IMR-90 (cell line): ENCODE data around the gene TAGLN2. TPM values are rescaled to one million over a fixed set of nuclear protein-coding genes. Genes with fewer than 3 reads are reported as not detected.

Source experiments
- ATAC-seq: fragments of 200-7000 bp; cut with Tn5 transposase; 2 replicates; pipeline ENCODE4 v1.9.1; 2020; ENCODE audit warnings: low read depth, mild to moderate bottlenecking, moderate library complexity
- BruUV-seq: library from RNA; stranded (reverse); fragments of 400-500 nt; replicated peaks from 2 replicates; lab custom pipeline; 2021; lab: Mats Ljungman, UMichigan
- CTCF ChIA-PET: fragments of 300-600 bp; formaldehyde crosslinking; extraction: SDS; loops from one replicate; lab custom pipeline; 2021; ENCODE audit warnings: antibody characterized with exemption; lab: Yijun Ruan, JAX
- POLR2A ChIA-PET: fragments of 300-600 bp; sonication (Branson Sonifier 250); formaldehyde crosslinking; loops from one replicate; lab custom pipeline; 2022; ENCODE audit warnings: antibody characterized with exemption; ENCODE audit not compliant: unreplicated experiment; lab: Charles Lee
- DNase-seq: peaks from one replicate; pipeline ENCODE4 v3.0.0; 2013
- H2AFZ ChIP-seq: replicated peaks from 2 replicates; pipeline ENCODE3; 2013; ENCODE audit warnings: low read length, mild to moderate bottlenecking; ENCODE audit not compliant: poor library complexity
- H2AK5ac ChIP-seq: 2 replicates; pipeline ENCODE4 v1.6.1; 2013; ENCODE audit warnings: low read depth, low read length, inconsistent platforms
- H2AK9ac ChIP-seq: replicated peaks from 2 replicates; pipeline ENCODE3; 2013; ENCODE audit warnings: mild to moderate bottlenecking, low read depth, low read length, moderate library complexity; ENCODE audit not compliant: poor library complexity
- H2BK120ac ChIP-seq: 2 replicates; pipeline ENCODE4 v1.6.1; 2013; ENCODE audit warnings: low read depth, low read length, inconsistent platforms
- H2BK15ac ChIP-seq: 3 replicates; pipeline ENCODE4 v1.6.1; 2013; ENCODE audit warnings: low read depth, low read length, inconsistent platforms
- H2BK20ac ChIP-seq: 2 replicates; pipeline ENCODE4 v1.6.1; 2013; ENCODE audit warnings: low read depth, mild to moderate bottlenecking, inconsistent platforms, low read length, moderate library complexity
- H2BK5ac ChIP-seq: 2 replicates; pipeline ENCODE4 v1.6.1; 2013; ENCODE audit warnings: mild to moderate bottlenecking, low read depth, low read length, inconsistent platforms; ENCODE audit not compliant: poor library complexity, severe bottlenecking
- H3K14ac ChIP-seq: replicated peaks from 2 replicates; pipeline ENCODE4 v1.6.1; 2013; ENCODE audit warnings: low read depth, low read length, inconsistent platforms
- H3K18ac ChIP-seq: 2 replicates; pipeline ENCODE4 v1.6.1; 2013; ENCODE audit warnings: low read depth, low read length, control low read depth
- H3K23ac ChIP-seq: 2 replicates; pipeline ENCODE4 v1.6.1; 2013; ENCODE audit warnings: low read depth, low read length, inconsistent platforms
- H3K27ac ChIP-seq: 2 replicates; pipeline ENCODE4 v1.5.1; 2013; ENCODE audit warnings: mild to moderate bottlenecking, control low read depth, low read length; ENCODE audit not compliant: insufficient read depth
- H3K27me3 ChIP-seq: 2 replicates; pipeline ENCODE4 v1.6.1; 2013; ENCODE audit warnings: low read length; ENCODE audit not compliant: control insufficient read depth, insufficient read depth
- H3K36me3 ChIP-seq: 2 replicates; pipeline ENCODE4 v1.6.1; 2013; ENCODE audit warnings: low read length, mixed read lengths; ENCODE audit not compliant: control insufficient read depth, insufficient read depth
- H3K4ac ChIP-seq: 2 replicates; pipeline ENCODE4 v1.6.1; 2013; ENCODE audit warnings: low read depth, low read length, inconsistent platforms
- H3K4me1 ChIP-seq: 2 replicates; pipeline ENCODE4 v1.6.1; 2013; ENCODE audit warnings: low read length, mixed read lengths; ENCODE audit not compliant: control insufficient read depth, insufficient read depth
- H3K4me2 ChIP-seq: 2 replicates; pipeline ENCODE4 v1.6.1; 2013; ENCODE audit warnings: low read depth, mild to moderate bottlenecking, control low read depth, low read length, moderate library complexity
- H3K4me3 ChIP-seq: 2 replicates; pipeline ENCODE4 v1.5.1; 2013; ENCODE audit warnings: low read depth, mild to moderate bottlenecking, control low read depth, low read length, moderate library complexity; ENCODE audit not compliant: insufficient read depth
- H3K56ac ChIP-seq: 2 replicates; pipeline ENCODE4 v1.6.1; 2013; ENCODE audit warnings: low read length, inconsistent platforms; ENCODE audit not compliant: insufficient read depth; ENCODE audit errors: extremely low read depth
- H3K79me1 ChIP-seq, 2 experiments: 2 replicates each; pipeline ENCODE4 v1.6.1; 2013; ENCODE audit warnings: low read length in 2 of 2, inconsistent platforms in 1 of 2, low read depth in 1 of 2
- H3K9ac ChIP-seq: 2 replicates; pipeline ENCODE4 v1.6.1; 2013; ENCODE audit warnings: low read depth, low read length, control low read depth
- H3K9me1 ChIP-seq: 2 replicates; pipeline ENCODE4 v1.6.1; 2013; ENCODE audit warnings: low read length, inconsistent platforms; ENCODE audit not compliant: insufficient read depth
- H3K9me3 ChIP-seq: 2 replicates; pipeline ENCODE4 v1.6.1; 2013; ENCODE audit warnings: low read length; ENCODE audit not compliant: control insufficient read depth, insufficient read depth
- H4K20me1 ChIP-seq: 2 replicates; pipeline ENCODE4 v1.6.1; 2013; ENCODE audit warnings: low read length, inconsistent platforms; ENCODE audit not compliant: insufficient read depth
- H4K5ac ChIP-seq: 2 replicates; pipeline ENCODE4 v1.6.1; 2013; ENCODE audit warnings: mild to moderate bottlenecking, low read depth, low read length, control low read depth
- H4K8ac ChIP-seq, 2 experiments: 2 replicates each; pipeline ENCODE4 v1.6.1; 2013; ENCODE audit warnings: low read depth in 2 of 2, low read length in 2 of 2, control low read depth in 1 of 2, inconsistent platforms in 1 of 2
- H4K91ac ChIP-seq: 2 replicates; pipeline ENCODE4 v1.6.1; 2013; ENCODE audit warnings: low read depth, low read length, inconsistent platforms; ENCODE audit not compliant: insufficient read depth
- BHLHE40 ChIP-seq: fragments of 150-350 bp; IDR thresholded peaks from 2 replicates; pipeline ENCODE4 v1.6.1; 2016; ENCODE audit warnings: mild to moderate bottlenecking, low read depth, low read length
- CEBPB ChIP-seq: IDR thresholded peaks from 2 replicates; pipeline ENCODE4 v1.6.1; 2012; ENCODE audit warnings: low read depth, low read length, improper control_type of control experiment
- CHD1 ChIP-seq: IDR thresholded peaks from 2 replicates; pipeline ENCODE4 v1.6.1; 2012; ENCODE audit warnings: low read depth, low read length, improper control_type of control experiment
- ELK1 ChIP-seq: fragments of 150-350 bp; IDR thresholded peaks from 2 replicates; pipeline ENCODE4 v1.6.1; 2016; ENCODE audit warnings: low read depth, mild to moderate bottlenecking, low read length, moderate library complexity, borderline replicate concordance
- FOS ChIP-seq: fragments of 150-350 bp; IDR thresholded peaks from 2 replicates; pipeline ENCODE4 v1.6.1; 2016; ENCODE audit warnings: low read depth, low read length
- MAFK ChIP-seq: IDR thresholded peaks from 2 replicates; pipeline ENCODE4 v1.6.1; 2012; ENCODE audit warnings: low read depth, low read length, improper control_type of control experiment
- MAZ ChIP-seq: IDR thresholded peaks from 2 replicates; pipeline ENCODE4 v1.6.1; 2012; ENCODE audit warnings: low read depth, mild to moderate bottlenecking, low read length, improper control_type of control experiment, moderate library complexity, borderline replicate concordance
- MXI1 ChIP-seq: IDR thresholded peaks from 2 replicates; pipeline ENCODE4 v1.6.1; 2012; ENCODE audit warnings: low read depth, mild to moderate bottlenecking, low read length, moderate library complexity, borderline replicate concordance
- NFE2L2 ChIP-seq: fragments of 150-350 bp; IDR thresholded peaks from 2 replicates; pipeline ENCODE4 v1.6.1; 2016; ENCODE audit warnings: low read depth, mild to moderate bottlenecking, low read length
- POLR2A ChIP-seq: IDR thresholded peaks from 2 replicates; pipeline ENCODE4 v1.6.1; 2012; ENCODE audit warnings: mild to moderate bottlenecking, low read depth, low read length
- RAD21 ChIP-seq: IDR thresholded peaks from 2 replicates; pipeline ENCODE4 v1.6.1; 2012; ENCODE audit warnings: low read length, improper control_type of control experiment
- RCOR1 ChIP-seq: IDR thresholded peaks from 2 replicates; pipeline ENCODE4 v1.6.1; 2012; ENCODE audit warnings: mild to moderate bottlenecking, low read length, improper control_type of control experiment; ENCODE audit not compliant: insufficient replicate concordance
- RFX5 ChIP-seq: IDR thresholded peaks from 2 replicates; pipeline ENCODE4 v1.8.0; 2012; ENCODE audit warnings: low read depth, mild to moderate bottlenecking, low read length, moderate library complexity
- SMC3 ChIP-seq: fragments of 150-350 bp; IDR thresholded peaks from 2 replicates; pipeline ENCODE4 v1.6.1; 2016; ENCODE audit warnings: low read depth, mild to moderate bottlenecking, antibody characterized with exemption, low read length, moderate library complexity
- USF2 ChIP-seq: fragments of 150-350 bp; IDR thresholded peaks from 2 replicates; pipeline ENCODE4 v1.6.1; 2017; ENCODE audit warnings: mild to moderate bottlenecking, antibody characterized with exemption, low read length, low read depth
- WGBS, 2 experiments: methylation state at CpG; one replicate each; pipeline versions ENCODE4 v1.1.5 to v1.1.7; 2013; ENCODE audit warnings: missing lambda C conversion rate in 2 of 2; ENCODE audit not compliant: insufficient read length in 1 of 2; ENCODE audit errors: extremely low coverage in 2 of 2; 5-methylcytosine and 5-hydroxymethylcytosine counted together
- dilution Hi-C: fragments of 300-500 bp; cut with HindIII; formaldehyde crosslinking; loops from one replicate; pipeline ENCODE4 v1.14.3; 2018; ENCODE audit warnings: low sequenced_read_pairs; ENCODE audit not compliant: unreplicated experiment
- in situ Hi-C: fragments of 300-500 bp; cut with MboI; formaldehyde crosslinking; loops from 3 replicates; pipeline ENCODE4 v1.14.3; 2019; ENCODE audit warnings: low sequenced_read_pairs, inconsistent platforms, mixed read lengths
- intact Hi-C: fragments of 100-400 bp; cut with micrococcal nuclease; formaldehyde crosslinking; loops from 2 replicates; pipeline ENCODE4 v1.10.0; 2022
- polyA plus RNA-seq, 3 experiments: library from polyadenylated mRNA; depleted of rRNA; stranded (reverse); fragments of >200 nt; gene quantifications; 2 replicates each; pipeline ENCODE4 v1.2.3, GENCODE V29; 2012; ENCODE audit warnings: low replicate concordance in 1 of 3
- total RNA-seq: library from RNA; depleted of rRNA; stranded (reverse); fragments of >200 nt; gene quantifications from 2 replicates; pipeline ENCODE4 v1.2.3, GENCODE V29; 2012
- TF ChIP-seq, protein P1 (sequence below): conservative IDR thresholded peaks from 2 replicates; pipeline ENCODE4 v1.5.1; 2012; ENCODE audit warnings: mild to moderate bottlenecking, low read depth, low read length, improper control_type of control experiment

TAGLN2 gene
- total and polyA plus RNA-seq, 2 of the 4 experiments (the other 2 are of a cell fraction), result 440 to 634 TPM

DNA sequence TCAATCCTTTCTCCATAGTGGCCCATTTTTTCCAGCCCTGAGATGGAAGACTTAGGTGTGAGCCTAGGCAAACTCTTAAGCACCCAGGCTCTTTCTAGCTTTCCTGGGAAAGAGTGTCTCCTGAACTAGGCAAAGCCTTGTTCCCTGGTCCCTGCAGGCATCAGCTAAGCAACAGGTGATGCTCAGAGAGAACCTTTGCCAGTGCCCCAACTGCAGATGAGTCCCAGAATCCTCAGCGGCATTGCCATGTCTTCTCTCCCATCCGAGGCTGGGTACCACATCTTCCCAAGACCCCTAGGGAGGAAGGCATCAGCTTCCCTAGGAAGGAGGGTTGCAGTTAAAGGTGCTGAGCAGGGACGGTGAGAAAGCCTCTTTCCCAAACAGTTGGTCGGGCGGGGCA, 54.6 kb downstream of the TAGLN2 start:
- dilution Hi-C loops (no loop called here), intact Hi-C loops (no loop called here), in situ Hi-C loops (no loop called here)
- H4K8ac ChIP-seq, result no peak overlapping the region
- H4K5ac ChIP-seq, result no peak overlapping the region
- H3K79me1 ChIP-seq, result no peaks in the 10 kb centered on the region
- no peaks in the 10 kb centered on the region for H3K36me3 ChIP-seq
- no peak overlapping the region for H3K27ac ChIP-seq
- no peak overlapping the region for H3K56ac ChIP-seq
- no peak overlapping the region for H2BK120ac ChIP-seq
- H3K14ac ChIP-seq, result no peak overlapping the region
- no peaks in the 10 kb centered on the region for H3K27me3 ChIP-seq
- H3K18ac ChIP-seq, result no peak overlapping the region
- no peak overlapping the region for H2AFZ ChIP-seq
- H3K4me3 ChIP-seq, result no peak overlapping the region
- H3K4ac ChIP-seq, result no peak overlapping the region
- no peak for ATAC-seq
- no peak overlapping the region for H2BK5ac ChIP-seq
- H3K23ac ChIP-seq, result no peak overlapping the region
- H2BK15ac ChIP-seq, result no peak overlapping the region
- H3K4me2 ChIP-seq, result no peak overlapping the region
- TF ChIP-seq RFX5, result no peak
- TF ChIP-seq CHD1, result no peak
- no peak for TF ChIP-seq MAFK
- TF ChIP-seq MXI1, result no peak
- TF ChIP-seq SMC3, result no peak
- TF ChIP-seq USF2, result no peak
- no peak for TF ChIP-seq FOS
- no peak for TF ChIP-seq RCOR1
- no peak for TF ChIP-seq RAD21
- no peak for TF ChIP-seq POLR2A
- no peak for TF ChIP-seq ELK1
- TF ChIP-seq NFE2L2, result no peak
- no peak for TF ChIP-seq CEBPB
- TF ChIP-seq, protein P1, sequence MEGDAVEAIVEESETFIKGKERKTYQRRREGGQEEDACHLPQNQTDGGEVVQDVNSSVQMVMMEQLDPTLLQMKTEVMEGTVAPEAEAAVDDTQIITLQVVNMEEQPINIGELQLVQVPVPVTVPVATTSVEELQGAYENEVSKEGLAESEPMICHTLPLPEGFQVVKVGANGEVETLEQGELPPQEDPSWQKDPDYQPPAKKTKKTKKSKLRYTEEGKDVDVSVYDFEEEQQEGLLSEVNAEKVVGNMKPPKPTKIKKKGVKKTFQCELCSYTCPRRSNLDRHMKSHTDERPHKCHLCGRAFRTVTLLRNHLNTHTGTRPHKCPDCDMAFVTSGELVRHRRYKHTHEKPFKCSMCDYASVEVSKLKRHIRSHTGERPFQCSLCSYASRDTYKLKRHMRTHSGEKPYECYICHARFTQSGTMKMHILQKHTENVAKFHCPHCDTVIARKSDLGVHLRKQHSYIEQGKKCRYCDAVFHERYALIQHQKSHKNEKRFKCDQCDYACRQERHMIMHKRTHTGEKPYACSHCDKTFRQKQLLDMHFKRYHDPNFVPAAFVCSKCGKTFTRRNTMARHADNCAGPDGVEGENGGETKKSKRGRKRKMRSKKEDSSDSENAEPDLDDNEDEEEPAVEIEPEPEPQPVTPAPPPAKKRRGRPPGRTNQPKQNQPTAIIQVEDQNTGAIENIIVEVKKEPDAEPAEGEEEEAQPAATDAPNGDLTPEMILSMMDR, result no peak
- no peak for TF ChIP-seq MAZ
- TF ChIP-seq BHLHE40, result no peak
- peak overlapping the region; percentile 11 for H2AK9ac ChIP-seq
- peaks cover 8% of the 10 kb centered on the region for H3K4me1 ChIP-seq
- no peaks in the 10 kb centered on the region for H4K20me1 ChIP-seq
- ChIA-PET POLR2A (no interaction called here), CTCF (no interaction called here)
- no peak for DNase-seq
- H2AK5ac ChIP-seq, result no peak overlapping the region
- no CpG with 5 or more reads among the region's 5 CpGs for WGBS, 2 experiments
- no TSS peak for BruUV-seq
- no peak overlapping the region for H3K9ac ChIP-seq
- no peaks in the 10 kb centered on the region for H3K9me1 ChIP-seq
- no peak overlapping the region for H2BK20ac ChIP-seq
- H4K91ac ChIP-seq, result no peak overlapping the region; the same call in 1 of the 2 replicates
- no peaks in the 10 kb centered on the region for H3K9me3 ChIP-seq
